HG03442 (cell line): ENCODE results near the gene FIGN.

Experiments used
- ATAC-seq: cut with Tn5 transposase; IDR thresholded peaks from one replicate; pipeline ENCODE4 v1.9.1; 2021; ENCODE audit warnings: mild to moderate bottlenecking, moderate library complexity; ENCODE audit not compliant: unreplicated experiment

Gene FIGN

DNA sequence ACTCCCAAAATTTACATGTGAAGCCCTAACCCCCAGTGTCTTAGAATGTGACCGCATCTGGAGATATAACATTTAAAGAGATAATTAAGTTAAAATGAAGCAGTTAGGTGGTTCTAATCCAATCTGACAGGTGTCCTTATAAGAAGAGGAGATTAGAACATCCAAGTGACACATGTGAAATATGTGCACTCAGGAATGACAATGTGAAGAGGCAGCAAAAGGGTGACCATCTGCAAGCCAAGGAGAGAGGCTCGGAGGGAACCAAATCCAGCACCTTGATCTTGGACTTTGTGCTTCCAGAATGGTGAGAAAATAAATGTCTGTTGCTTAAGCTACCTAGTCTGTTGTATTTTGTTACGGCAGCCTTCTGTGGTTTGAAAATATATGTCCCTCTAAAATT lies 165.4 kb downstream of the FIGN start:
- no peak for ATAC-seq

DNA sequence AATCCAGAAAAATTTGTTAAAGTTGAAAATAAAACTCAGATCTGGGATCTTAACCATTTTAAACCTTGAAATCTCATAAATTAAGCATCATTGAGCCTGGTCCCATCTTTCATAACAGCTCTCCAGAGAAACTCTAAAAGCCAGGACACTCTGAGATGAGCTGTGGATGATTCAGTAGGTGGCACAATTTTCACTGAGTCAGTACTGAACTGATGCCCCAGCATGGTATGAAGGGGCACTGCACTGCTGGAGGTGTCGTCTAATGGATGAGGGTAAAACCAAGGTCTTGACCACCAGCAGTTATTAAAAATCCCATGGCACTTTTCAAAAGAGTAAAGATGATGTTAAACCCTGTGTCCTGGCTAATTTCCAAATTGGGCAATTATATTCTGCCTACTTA lies 170.6 kb downstream of the FIGN start:
- ATAC-seq: no peak

DNA sequence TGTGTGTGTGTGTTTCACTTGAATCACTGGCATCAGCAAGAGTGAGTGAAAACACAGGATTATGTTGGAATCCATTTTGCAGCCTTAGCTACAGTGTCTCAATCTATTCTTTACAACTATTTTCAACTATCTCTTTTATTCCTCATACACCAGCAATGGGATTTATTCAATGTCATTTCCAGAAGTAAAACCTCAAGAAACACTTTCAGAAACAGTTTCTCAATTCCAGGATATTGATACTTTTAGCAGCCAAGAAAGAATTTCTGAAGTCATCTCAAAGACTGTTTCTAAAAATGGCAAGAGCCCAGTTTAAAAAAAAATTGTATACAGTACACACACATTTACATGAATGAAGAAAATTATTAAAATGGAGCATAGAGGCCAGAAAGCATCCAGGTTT lies 171.6 kb downstream of the FIGN start:
- ATAC-seq: no peak

DNA sequence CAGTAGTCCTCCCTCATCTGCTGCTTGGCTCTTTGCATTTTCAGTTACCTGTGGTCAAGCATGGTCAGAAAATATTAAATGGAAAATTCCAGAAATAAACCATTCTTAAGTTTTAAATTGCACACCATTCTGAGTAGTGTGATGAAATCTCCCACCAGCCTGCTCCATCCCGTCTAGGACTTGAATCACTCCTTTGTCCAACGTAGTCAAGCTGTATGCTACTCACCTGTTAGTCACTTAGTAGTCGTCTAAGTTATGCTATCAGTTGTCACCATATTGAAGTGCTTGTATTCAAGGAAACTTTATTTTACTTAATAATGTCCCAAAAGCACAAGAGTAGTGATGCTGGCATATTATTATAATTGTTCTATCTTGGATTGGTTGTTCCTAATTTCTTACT lies 172.5 kb downstream of the FIGN start:
- ATAC-seq: no peak

DNA sequence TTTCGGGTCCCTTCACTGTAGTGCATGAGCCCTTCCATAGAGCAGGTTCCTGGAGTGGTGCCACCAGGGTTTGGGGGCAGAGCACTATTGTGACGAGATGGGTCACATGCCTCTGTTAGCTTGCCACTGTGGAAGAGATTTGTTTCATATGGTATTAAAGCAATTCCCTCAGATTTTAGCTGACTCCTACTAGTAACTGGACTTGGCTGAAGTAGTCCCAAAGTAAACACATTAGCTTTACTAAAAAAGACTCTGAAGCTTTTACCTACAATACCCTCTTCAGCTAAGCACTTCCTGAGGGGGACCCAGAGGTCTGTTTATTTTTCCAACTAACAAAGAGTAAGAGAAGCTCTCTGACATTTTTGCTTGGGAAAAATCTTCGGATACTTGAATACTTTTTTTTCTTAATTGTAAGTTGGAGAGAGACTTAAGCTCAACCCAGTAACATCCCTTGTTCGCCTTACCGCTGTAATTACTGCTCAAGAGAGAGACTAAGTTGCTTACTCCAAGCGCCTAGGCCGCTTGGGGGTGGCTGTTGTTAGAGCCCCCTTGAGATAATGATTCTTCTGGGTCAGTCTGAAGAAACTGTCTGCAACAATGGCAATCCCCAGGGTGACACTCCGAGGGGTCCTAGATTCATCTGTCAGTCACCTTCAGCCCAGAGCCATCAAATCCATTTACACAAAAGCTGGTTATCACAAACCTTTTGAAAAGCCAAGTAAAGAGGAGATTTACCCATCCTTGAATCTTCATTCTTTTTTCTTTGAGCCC lies 177.4 kb downstream of the FIGN start:
- no peak for ATAC-seq

DNA sequence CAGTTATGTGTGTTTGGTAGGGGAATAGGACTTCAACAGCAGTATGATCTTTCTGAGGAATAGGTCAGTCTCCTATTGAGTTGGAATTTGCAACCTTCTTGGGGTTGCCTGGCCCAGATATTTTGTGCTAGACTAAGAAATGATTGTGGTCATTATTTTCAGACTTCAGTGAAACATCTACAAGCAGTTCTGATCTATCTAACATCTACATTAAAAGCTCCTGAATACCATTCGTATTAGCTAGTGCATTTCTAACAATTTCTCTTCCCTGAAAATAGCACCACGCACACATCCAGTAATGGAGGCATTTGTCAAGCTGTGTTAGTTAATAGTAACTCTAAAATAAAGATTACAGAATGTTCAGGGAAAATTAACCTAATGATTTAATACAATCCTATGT lies 179.3 kb downstream of the FIGN start:
- ATAC-seq: no peak

DNA sequence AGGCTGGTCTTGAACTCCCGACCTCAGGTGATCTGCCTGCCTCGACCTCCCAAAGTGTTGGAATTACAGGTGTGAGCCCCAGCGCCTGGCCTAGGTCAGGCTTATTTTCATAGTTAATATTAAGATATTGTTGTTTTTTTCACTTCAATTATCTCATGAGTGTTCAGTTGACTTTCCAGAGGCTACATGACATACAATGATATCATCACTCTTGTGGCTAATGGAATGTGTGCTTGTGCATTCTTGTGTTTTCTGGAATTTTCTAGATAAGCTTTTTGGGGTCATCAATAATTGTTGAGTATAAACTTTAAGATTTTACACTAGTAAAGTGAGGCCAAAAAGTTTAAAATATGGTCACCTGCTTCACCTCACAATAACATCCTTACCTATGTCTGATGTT lies 180.9 kb downstream of the FIGN start:
- no peak for ATAC-seq

DNA sequence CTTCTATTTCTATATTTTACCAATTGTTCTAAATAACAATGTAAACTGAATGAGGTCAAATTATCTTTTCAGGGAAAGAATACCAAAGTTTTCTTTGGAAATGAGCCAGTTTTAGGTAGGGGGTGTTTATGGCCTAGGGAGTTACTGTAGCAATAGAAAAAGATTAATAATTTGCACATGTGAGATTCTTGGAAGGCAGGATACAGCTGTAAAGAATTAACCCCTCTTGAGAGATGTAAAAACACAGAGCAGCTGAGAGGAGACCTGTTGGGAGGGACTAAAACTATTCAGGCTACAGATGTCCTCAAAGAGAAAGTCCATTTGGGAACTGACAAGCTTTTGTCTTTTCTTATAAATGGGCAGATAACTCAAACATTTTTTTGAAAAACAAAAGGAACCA lies 182.2 kb downstream of the FIGN start:
- ATAC-seq: no peak

DNA sequence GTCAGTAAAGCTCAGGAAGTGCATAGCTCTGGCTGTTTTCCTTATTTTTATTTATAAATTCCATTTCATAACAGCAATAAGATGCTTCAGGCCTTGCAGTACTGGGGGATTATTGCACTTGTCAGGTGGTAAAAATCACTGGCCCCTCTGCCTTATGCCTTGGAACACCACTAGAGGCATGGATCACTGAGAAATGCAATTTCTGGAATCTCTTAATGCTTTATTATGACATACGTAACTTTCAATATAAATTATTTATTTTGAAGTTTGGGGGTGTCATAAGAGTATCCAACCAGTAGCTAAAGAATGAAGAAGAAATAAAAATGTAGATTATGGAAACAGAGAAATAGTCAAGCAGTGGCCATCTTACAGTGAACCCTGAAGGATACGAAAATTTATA lies 183.1 kb downstream of the FIGN start:
- no peak for ATAC-seq

DNA sequence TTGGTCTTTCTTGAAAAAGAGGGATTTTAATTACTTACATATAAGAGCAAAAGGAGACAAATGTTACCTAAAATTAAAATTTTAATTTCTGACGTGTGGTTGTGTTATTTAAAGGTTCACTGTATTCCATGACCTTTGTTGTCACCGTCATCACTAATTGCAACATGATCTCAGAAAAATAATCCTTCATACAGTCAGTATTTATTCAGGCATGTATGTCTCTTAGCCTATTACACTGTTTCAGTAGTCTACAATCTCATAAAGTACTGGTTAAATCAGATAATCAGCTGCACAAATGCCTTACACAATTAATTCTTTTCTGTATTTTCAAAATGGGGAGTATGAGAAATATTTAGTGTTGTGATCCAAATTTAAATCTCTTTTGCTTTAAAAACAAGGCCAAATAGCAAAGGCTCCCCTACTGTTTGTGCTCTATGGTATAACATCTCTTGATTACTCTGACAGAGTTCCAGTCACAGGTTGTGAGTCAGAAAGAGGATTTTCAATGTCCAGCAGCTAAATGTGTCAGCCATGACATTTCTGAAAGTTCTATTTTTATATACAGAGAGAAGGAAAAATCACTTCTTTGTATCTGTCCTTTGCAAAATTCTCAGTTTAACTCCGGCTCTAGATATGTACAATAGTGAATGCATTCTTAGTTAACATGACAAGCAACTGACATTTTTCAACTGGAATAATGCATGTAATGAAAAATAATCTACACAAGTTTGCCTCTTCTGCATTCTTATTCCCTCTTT lies 184.0 kb downstream of the FIGN start:
- no peak for ATAC-seq

DNA sequence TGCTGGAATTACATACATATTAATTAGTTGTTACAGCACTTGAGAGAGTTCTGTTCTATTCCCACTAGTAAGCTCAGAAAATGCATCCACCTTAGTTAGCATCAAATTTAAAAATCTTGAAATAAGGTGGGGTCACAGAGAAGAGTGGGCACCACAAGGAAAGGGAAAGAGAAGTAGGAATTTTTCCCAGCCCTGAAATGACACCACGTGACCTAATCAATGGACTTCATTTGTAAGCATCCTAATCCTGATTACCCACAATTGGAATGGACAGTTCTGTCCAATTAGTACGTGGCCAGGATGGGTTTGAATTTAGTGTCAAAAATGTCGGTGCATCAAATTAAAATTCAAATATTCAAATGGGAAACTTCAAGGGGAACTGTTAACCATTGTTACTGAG lies 186.8 kb downstream of the FIGN start:
- ATAC-seq: no peak
